K562 (cell line): ENCODE data around the gene ANKS1B. TPM values are rescaled to one million over a fixed set of nuclear protein-coding genes. Genes with fewer than 3 reads are reported as not detected.

ENCODE experiments used
- ATAC-seq: fragments of 200-7000 bp; cut with Tn5 transposase; 3 replicates; pipeline ENCODE4 v1.9.1; 2020; ENCODE audit warnings: moderate library complexity
- BruUV-seq: library from RNA; stranded (reverse); fragments of 400-500 nt; replicated peaks from 2 replicates; lab custom pipeline; 2021; lab: Mats Ljungman, UMichigan
- CTCF ChIA-PET: fragments of 300-600 bp; formaldehyde crosslinking; extraction: SDS; loops from one replicate; lab custom pipeline; 2021; ENCODE audit warnings: low intra/inter-chr PET ratio; lab: Yijun Ruan, JAX
- POLR2A ChIA-PET: fragments of 300-600, 350-650 bp; sonication (Branson Sonifier 250); formaldehyde crosslinking; extraction: SDS; loops from one replicate; lab custom pipeline; 2021; ENCODE audit warnings: antibody characterized with exemption, inconsistent platforms; lab: Yijun Ruan, JAX
- DNase-seq, 4 experiments: peaks; one replicate each; pipeline versions ENCODE4 v3.0.0 to v3.0.0-alpha.2; 2011 to 2018; ENCODE audit warnings: low spot score in 3 of 4, mixed read lengths in 3 of 4; ENCODE audit errors: extremely low read depth in 1 of 4
- FAIRE-seq: peaks from 2 replicates; lab custom pipeline; 2011; peaks lifted over from hg19 to GRCh38; lab: Jason Lieb, UNC
- H2AFZ ChIP-seq: 2 replicates; pipeline ENCODE4 v1.6.0; 2011; ENCODE audit warnings: low read depth, low read length, control low read depth, inconsistent platforms
- H3K27ac ChIP-seq: fragments of 200-600 bp; 3 replicates; pipeline ENCODE4 v1.8.0; 2011; ENCODE audit warnings: low read depth, mild to moderate bottlenecking, control low read depth, inconsistent platforms, low read length, moderate library complexity, mixed read lengths; ENCODE audit errors: extremely low read depth
- H3K27me3 ChIP-seq, 2 experiments: fragments of 300-600 bp in 1 of 2; 2 replicates in 1 of 2; 3 replicates in 1 of 2; pipeline versions ENCODE4 v1.6.0 to v1.8.0; 2011; ENCODE audit warnings: inconsistent platforms in 2 of 2, low read length in 2 of 2, mild to moderate bottlenecking in 1 of 2, mixed read lengths in 1 of 2, moderate library complexity in 1 of 2; ENCODE audit not compliant: control insufficient read depth in 2 of 2, insufficient read depth in 2 of 2
- H3K36me3 ChIP-seq: fragments of 300-600 bp; 3 replicates; pipeline ENCODE4 v1.8.0; 2011; ENCODE audit warnings: mild to moderate bottlenecking, low read length, inconsistent platforms; ENCODE audit not compliant: control insufficient read depth, insufficient read depth
- H3K4me1 ChIP-seq, 2 experiments: fragments of 200-600 bp in 1 of 2; replicated peaks in 1 of 2; 2 replicates in 1 of 2; 3 replicates in 1 of 2; pipeline versions ENCODE4 v1.5.1 to v1.8.0; 2011; ENCODE audit warnings: inconsistent platforms in 2 of 2, low read length in 2 of 2, mild to moderate bottlenecking in 1 of 2, mixed read lengths in 1 of 2, moderate library complexity in 1 of 2; ENCODE audit not compliant: control insufficient read depth in 2 of 2, insufficient read depth in 2 of 2
- H3K4me2 ChIP-seq: 2 replicates; pipeline ENCODE4 v1.6.1; 2011; ENCODE audit warnings: low read length, control low read depth, inconsistent platforms, mixed read lengths; ENCODE audit not compliant: insufficient read depth
- H3K4me3 ChIP-seq: fragments of 200-600 bp; sonication (generic), shearing (Covaris generic); 2 replicates; pipeline ENCODE4 v1.5.1; 2016; ENCODE audit warnings: control low read depth, inconsistent platforms
- H3K79me2 ChIP-seq: fragments of 200-600 bp; 3 replicates; pipeline ENCODE4 v1.8.0; 2011; ENCODE audit warnings: low read length, inconsistent platforms; ENCODE audit not compliant: control insufficient read depth, insufficient read depth
- H3K9ac ChIP-seq, 2 experiments: 2 replicates each; pipeline versions ENCODE4 v1.6.0 to v1.6.1; 2011; ENCODE audit warnings: low read depth in 2 of 2, low read length in 2 of 2, control low read depth in 1 of 2, inconsistent platforms in 1 of 2, mild to moderate bottlenecking in 1 of 2, mixed read lengths in 1 of 2; ENCODE audit not compliant: insufficient read depth in 1 of 2
- H3K9me1 ChIP-seq: one replicate; pipeline ENCODE4 v1.6.0; 2011; ENCODE audit warnings: inconsistent platforms, mild to moderate bottlenecking, low read length, moderate library complexity; ENCODE audit not compliant: control insufficient read depth, insufficient read depth
- H3K9me3 ChIP-seq: replicated peaks from 2 replicates; pipeline ENCODE4 v1.5.1; 2011; ENCODE audit warnings: low read depth, low read length, inconsistent platforms; ENCODE audit not compliant: control insufficient read depth, insufficient read depth
- H4K20me1 ChIP-seq: replicated peaks from 2 replicates; pipeline ENCODE4 v1.6.1; 2011; ENCODE audit warnings: low read length, inconsistent platforms, mixed read lengths; ENCODE audit not compliant: control insufficient read depth, insufficient read depth
- BDP1 ChIP-seq: IDR thresholded peaks from 3 replicates; pipeline ENCODE4 v1.6.1; 2011; ENCODE audit not compliant: insufficient read length, insufficient read depth
- CHAMP1 ChIP-seq: fragments of 450-650 bp; IDR thresholded peaks from 2 replicates; pipeline ENCODE4 v1.6.1; 2016; ENCODE audit warnings: mild to moderate bottlenecking
- E2F3 ChIP-seq: fragments of 250-450 bp; sonication (Bioruptor Pico); IDR thresholded peaks from 2 replicates; pipeline ENCODE4 v1.4.0; 2020; ENCODE audit warnings: mild to moderate bottlenecking
- FOXK2 ChIP-seq, 2 experiments: fragments of 450-650 bp; IDR thresholded peaks in 1 of 2; conservative IDR thresholded peaks in 1 of 2; 2 replicates each; pipeline ENCODE4 v1.6.1; 2016; ENCODE audit warnings: low read depth in 2 of 2, mild to moderate bottlenecking in 1 of 2
- LEF1 ChIP-seq: fragments of 450-650 bp; IDR thresholded peaks from 2 replicates; pipeline ENCODE4 v1.6.1; 2016; ENCODE audit warnings: mild to moderate bottlenecking
- MAFF ChIP-seq: IDR thresholded peaks from 2 replicates; pipeline ENCODE4 v1.6.1; 2012; ENCODE audit warnings: low read length, improper control_type of control experiment
- MTA2 ChIP-seq: fragments of 450-650 bp; IDR thresholded peaks from 2 replicates; pipeline ENCODE4 v1.6.1; 2016; ENCODE audit warnings: low read depth
- PCBP2 ChIP-seq: fragments of 200-400 bp; formaldehyde crosslinking; IDR thresholded peaks from 2 replicates; pipeline ENCODE4 v1.6.1; 2018; ENCODE audit warnings: low read length, low read depth, mild to moderate bottlenecking, moderate library complexity; ENCODE audit not compliant: poor library complexity, severe bottlenecking
- SIX5 ChIP-seq, 2 experiments: IDR thresholded peaks; 2 replicates each; pipeline ENCODE4 v1.6.1; 2011; ENCODE audit warnings: low read length in 2 of 2, borderline replicate concordance in 1 of 2, low read depth in 1 of 2, mild to moderate bottlenecking in 1 of 2, moderate library complexity in 1 of 2; ENCODE audit not compliant: insufficient read depth in 1 of 2
- STAT5B ChIP-seq: fragments of 250-450 bp; sonication (Bioruptor Pico); IDR thresholded peaks from 2 replicates; pipeline ENCODE4 v1.8.0; 2021; ENCODE audit warnings: mild to moderate bottlenecking, inconsistent platforms
- ZSCAN29 ChIP-seq: fragments of 450-650 bp; IDR thresholded peaks from 2 replicates; pipeline ENCODE4 v1.6.1; 2017
- WGBS: fragments of 100-300 bp; shearing (Covaris generic); methylation state at CpG from one replicate; pipeline ENCODE4 v1.1.6; 2016; ENCODE audit warnings: low coverage, mixed read lengths; ENCODE audit not compliant: insufficient coverage; ENCODE audit errors: missing lambda C conversion rate; 5-methylcytosine and 5-hydroxymethylcytosine counted together
- in situ Hi-C: fragments of 300-500 bp; cut with MboI; formaldehyde crosslinking; loops from 4 replicates; pipeline ENCODE4 v1.15.0; 2018; ENCODE audit warnings: inconsistent platforms, mixed read lengths
- intact Hi-C: fragments of 100-400 bp; cut with micrococcal nuclease; formaldehyde crosslinking; loops from 2 replicates; pipeline ENCODE4 v1.14.2; 2022
- polyA plus RNA-seq, 8 experiments: library from polyadenylated mRNA; depleted of rRNA in 4 of 8; stranded (reverse) in 5 of 8; unstranded in 3 of 8; fragments of >200 nt; fragmentation: Nextera tagmentation in 2 of 8; fragmentation: Illumina TruSeq in 1 of 8; extraction: Ambion mirVana in 2 of 8; extraction: Trizol in 1 of 8; gene quantifications; 2 replicates each; pipeline versions ENCODE4 v1.2.1 to v1.2.3, GENCODE V29; 2011 to 2014; ENCODE audit warnings: inconsistent platforms in 1 of 8, missing spikeins in 1 of 8
- total RNA-seq, 7 experiments: library from RNA; depleted of rRNA in 6 of 7; stranded (reverse); fragments of >200 nt in 6 of 7; fragmentation: Illumina TruSeq in 2 of 7; extraction: Trizol in 2 of 7; gene quantifications; 2 replicates each; pipeline versions ENCODE4 v1.2.1 to v1.2.3, GENCODE V29; 2011 to 2021; ENCODE audit warnings: low replicate concordance in 1 of 7
- TF ChIP-seq, protein P1 (sequence below): fragments of 250-450 bp; sonication (Bioruptor Pico); IDR thresholded peaks from 2 replicates; pipeline ENCODE4 v1.5.0; 2022; ENCODE audit warnings: mild to moderate bottlenecking
- TF ChIP-seq, protein P2 (sequence below): sonication (generic); formaldehyde crosslinking; IDR thresholded peaks from 2 replicates; pipeline ENCODE4 v1.8.0; 2022; ENCODE audit warnings: mild to moderate bottlenecking, missing genetic modification reagents
- TF ChIP-seq, protein P3 (sequence below): fragments of 450-650 bp; IDR thresholded peaks from 2 replicates; pipeline ENCODE4 v1.6.1; 2016; ENCODE audit warnings: missing biosample characterization, missing genetic modification characterization
- TF ChIP-seq, protein P4 (sequence below): sonication (generic); formaldehyde crosslinking; IDR thresholded peaks from 2 replicates; pipeline ENCODE4 v1.8.0; 2023; ENCODE audit warnings: mild to moderate bottlenecking, missing genetic modification reagents

ANKS1B gene
- total and polyA plus RNA-seq, 9 of the 15 experiments (the other 6 are each of a cell fraction or from before 2014, with no cell fraction given) = 0.04 to 0.47 (median 0.28) TPM; not detected in 4

DNA sequence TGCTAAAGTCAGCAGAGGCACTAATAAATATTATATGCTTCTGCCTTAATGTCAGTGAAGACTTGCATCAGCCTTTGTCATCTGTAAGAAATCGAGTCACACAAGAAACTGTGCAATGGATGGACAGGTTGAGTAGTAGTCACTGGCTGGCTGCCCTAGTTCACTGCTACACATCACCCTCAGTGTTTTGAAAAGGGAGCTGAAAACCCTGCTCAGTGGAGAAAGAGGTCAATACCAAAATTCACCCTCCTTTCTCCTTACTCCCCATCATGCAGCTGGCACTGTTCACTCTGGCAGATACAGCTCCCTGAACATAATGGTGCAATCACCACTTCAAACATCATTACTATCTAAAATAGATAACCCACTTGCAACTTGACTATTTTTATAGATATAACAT, 6.6 kb downstream of the ANKS1B start:
- no peak overlapping the region for H3K9ac ChIP-seq
- no peaks in the 10 kb centered on the region for H3K9me1 ChIP-seq
- in situ Hi-C loops (no loop called here), intact Hi-C loops (no loop called here)
- DNase-seq (no peak), FAIRE-seq (no peak), ATAC-seq (no peak)
- H3K36me3 ChIP-seq = no peaks in the 10 kb centered on the region
- CTCF ChIA-PET = no interaction called here
- H3K79me2 ChIP-seq = no peaks in the 10 kb centered on the region
- WGBS = 0% methylated on average over 1 of the region's 1 CpG
- no peak overlapping the region for H2AFZ ChIP-seq
- TF ChIP-seq LEF1 = no peak
- TF ChIP-seq STAT5B (CRISPR knock-in tag) = no peak
- TF ChIP-seq ZSCAN29 = no peak
- no peak for TF ChIP-seq MTA2
- no peak for TF ChIP-seq BDP1
- TF ChIP-seq MAFF = no peak
- TF ChIP-seq, protein P1, sequence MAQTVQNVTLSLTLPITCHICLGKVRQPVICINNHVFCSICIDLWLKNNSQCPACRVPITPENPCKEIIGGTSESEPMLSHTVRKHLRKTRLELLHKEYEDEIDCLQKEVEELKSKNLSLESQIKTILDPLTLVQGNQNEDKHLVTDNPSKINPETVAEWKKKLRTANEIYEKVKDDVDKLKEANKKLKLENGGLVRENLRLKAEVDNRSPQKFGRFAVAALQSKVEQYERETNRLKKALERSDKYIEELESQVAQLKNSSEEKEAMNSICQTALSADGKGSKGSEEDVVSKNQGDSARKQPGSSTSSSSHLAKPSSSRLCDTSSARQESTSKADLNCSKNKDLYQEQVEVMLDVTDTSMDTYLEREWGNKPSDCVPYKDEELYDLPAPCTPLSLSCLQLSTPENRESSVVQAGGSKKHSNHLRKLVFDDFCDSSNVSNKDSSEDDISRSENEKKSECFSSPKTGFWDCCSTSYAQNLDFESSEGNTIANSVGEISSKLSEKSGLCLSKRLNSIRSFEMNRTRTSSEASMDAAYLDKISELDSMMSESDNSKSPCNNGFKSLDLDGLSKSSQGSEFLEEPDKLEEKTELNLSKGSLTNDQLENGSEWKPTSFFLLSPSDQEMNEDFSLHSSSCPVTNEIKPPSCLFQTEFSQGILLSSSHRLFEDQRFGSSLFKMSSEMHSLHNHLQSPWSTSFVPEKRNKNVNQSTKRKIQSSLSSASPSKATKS = no peak
- TF ChIP-seq SIX5 (IDR thresholded peaks at IDR 0.05; ENCODE audit: borderline replicate concordance in 1 of 2, insufficient read depth in 1 of 2, low read depth in 1 of 2, low read length in 2 of 2) = no peak
- TF ChIP-seq, protein P2, sequence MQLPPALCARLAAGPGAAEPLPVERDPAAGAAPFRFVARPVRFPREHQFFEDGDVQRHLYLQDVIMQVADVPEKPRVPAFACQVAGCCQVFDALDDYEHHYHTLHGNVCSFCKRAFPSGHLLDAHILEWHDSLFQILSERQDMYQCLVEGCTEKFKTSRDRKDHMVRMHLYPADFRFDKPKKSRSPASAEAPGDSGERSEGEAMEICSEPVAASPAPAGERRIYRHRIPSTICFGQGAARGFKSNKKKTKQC (CRISPR knock-in tag) = no peak
- TF ChIP-seq PCBP2 = no peak
- TF ChIP-seq, protein P3, sequence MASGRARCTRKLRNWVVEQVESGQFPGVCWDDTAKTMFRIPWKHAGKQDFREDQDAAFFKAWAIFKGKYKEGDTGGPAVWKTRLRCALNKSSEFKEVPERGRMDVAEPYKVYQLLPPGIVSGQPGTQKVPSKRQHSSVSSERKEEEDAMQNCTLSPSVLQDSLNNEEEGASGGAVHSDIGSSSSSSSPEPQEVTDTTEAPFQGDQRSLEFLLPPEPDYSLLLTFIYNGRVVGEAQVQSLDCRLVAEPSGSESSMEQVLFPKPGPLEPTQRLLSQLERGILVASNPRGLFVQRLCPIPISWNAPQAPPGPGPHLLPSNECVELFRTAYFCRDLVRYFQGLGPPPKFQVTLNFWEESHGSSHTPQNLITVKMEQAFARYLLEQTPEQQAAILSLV = no peak
- TF ChIP-seq, protein P4, sequence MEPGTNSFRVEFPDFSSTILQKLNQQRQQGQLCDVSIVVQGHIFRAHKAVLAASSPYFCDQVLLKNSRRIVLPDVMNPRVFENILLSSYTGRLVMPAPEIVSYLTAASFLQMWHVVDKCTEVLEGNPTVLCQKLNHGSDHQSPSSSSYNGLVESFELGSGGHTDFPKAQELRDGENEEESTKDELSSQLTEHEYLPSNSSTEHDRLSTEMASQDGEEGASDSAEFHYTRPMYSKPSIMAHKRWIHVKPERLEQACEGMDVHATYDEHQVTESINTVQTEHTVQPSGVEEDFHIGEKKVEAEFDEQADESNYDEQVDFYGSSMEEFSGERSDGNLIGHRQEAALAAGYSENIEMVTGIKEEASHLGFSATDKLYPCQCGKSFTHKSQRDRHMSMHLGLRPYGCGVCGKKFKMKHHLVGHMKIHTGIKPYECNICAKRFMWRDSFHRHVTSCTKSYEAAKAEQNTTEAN (CRISPR knock-in tag) = no peak
- TF ChIP-seq E2F3 (CRISPR knock-in tag) = no peak
- TF ChIP-seq FOXK2 (conservative IDR thresholded peaks at IDR 0.05 in 1 of 2, IDR thresholded peaks at IDR 0.05 in 1 of 2; ENCODE audit: low read depth in 2 of 2) = no peak
- TF ChIP-seq CHAMP1 = no peak
- H3K4me2 ChIP-seq = no peak overlapping the region
- H3K27me3 ChIP-seq = no peaks in the 10 kb centered on the region
- H4K20me1 ChIP-seq = no peaks in the 10 kb centered on the region
- POLR2A ChIA-PET = no interaction called here
- H3K4me3 ChIP-seq = no peak overlapping the region
- H3K9me3 ChIP-seq = no peaks in the 10 kb centered on the region
- H3K4me1 ChIP-seq = no peaks in the 10 kb centered on the region
- H3K27ac ChIP-seq = no peak overlapping the region
- no TSS peak for BruUV-seq
